ENCODE measurements around the gene AP3B1.

DNA sequence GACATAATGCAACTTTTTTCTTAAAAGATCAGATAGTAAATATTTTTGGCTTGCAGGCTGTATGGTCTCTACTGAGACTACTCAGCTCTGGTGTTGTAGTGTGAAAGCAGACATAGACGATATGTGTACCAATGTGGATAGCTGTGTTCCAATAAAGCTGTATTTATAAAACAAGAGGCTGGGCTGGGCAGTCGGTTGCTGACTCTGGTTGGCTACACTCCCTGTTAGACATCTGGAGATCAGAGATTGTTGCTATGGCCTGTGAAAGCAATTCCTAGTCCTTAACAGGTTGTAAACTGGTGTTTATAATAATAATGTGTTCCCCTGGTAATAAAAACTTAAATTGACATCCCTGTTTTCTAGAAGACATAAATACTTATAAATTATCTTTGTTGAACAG, 41.5 kb upstream of the AP3B1 start:
- TF ChIP-seq, protein P1, sequence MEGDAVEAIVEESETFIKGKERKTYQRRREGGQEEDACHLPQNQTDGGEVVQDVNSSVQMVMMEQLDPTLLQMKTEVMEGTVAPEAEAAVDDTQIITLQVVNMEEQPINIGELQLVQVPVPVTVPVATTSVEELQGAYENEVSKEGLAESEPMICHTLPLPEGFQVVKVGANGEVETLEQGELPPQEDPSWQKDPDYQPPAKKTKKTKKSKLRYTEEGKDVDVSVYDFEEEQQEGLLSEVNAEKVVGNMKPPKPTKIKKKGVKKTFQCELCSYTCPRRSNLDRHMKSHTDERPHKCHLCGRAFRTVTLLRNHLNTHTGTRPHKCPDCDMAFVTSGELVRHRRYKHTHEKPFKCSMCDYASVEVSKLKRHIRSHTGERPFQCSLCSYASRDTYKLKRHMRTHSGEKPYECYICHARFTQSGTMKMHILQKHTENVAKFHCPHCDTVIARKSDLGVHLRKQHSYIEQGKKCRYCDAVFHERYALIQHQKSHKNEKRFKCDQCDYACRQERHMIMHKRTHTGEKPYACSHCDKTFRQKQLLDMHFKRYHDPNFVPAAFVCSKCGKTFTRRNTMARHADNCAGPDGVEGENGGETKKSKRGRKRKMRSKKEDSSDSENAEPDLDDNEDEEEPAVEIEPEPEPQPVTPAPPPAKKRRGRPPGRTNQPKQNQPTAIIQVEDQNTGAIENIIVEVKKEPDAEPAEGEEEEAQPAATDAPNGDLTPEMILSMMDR (IDR thresholded peaks at IDR 0.05): no peak
- TF ChIP-seq ZFX (IDR thresholded peaks at IDR 0.05; ENCODE audit: borderline replicate concordance): no peak

Measured in 22Rv1 (cell line).